Pancreas (tissue), 10 donors: Measurements from ENCODE around the gene PWP2. TPM values are rescaled to one million over a fixed set of nuclear protein-coding genes. Genes with fewer than 3 reads are reported as not detected.

Experiments used
- ATAC-seq, 4 donors: fragments of 200-7000 bp; cut with Tn5 transposase; one replicate each; pipeline versions ENCODE4 v1.8.0 to v1.9.1; 2020; ENCODE audit warnings: mild to moderate bottlenecking in 4 of 4, moderate library complexity in 4 of 4
- DNase-seq, 6 donors: peaks; one replicate each; pipeline ENCODE4 v3.0.0-alpha.2; 2020
- FAIRE-seq: peaks from 2 replicates; lab custom pipeline; 2012; peaks lifted over from hg19 to GRCh38; lab: Jason Lieb, UNC
- H3K27ac ChIP-seq, 4 donors: fragments of 200-600 bp; sonication (generic); 1 replicate in 3 of 4; 2 replicates in 1 of 4; pipeline versions ENCODE4 v1.5.0 to v1.8.0; 2020
- H3K27me3 ChIP-seq, 4 donors: fragments of 200-600 bp; one replicate each; pipeline ENCODE4 v1.8.0; 2021
- H3K36me3 ChIP-seq, 3 donors: fragments of 200-600 bp; sonication (generic) in 1 of 3; one replicate each; pipeline versions ENCODE4 v1.5.0 to v1.8.0; 2020 to 2021
- H3K4me1 ChIP-seq, 3 donors: fragments of 200-600 bp; one replicate each; pipeline ENCODE4 v1.8.0; 2021
- H3K4me3 ChIP-seq, 4 donors: fragments of 200-600 bp; sonication (generic) in 2 of 4; one replicate each; pipeline versions ENCODE4 v1.5.0 to v1.8.0; 2020 to 2021
- H3K9me3 ChIP-seq, 4 donors: fragments of 200-600 bp; one replicate each; pipeline ENCODE4 v1.8.0; 2021
- CTCF ChIP-seq, 4 donors: fragments of 200-600 bp; sonication (generic) in 3 of 4; IDR thresholded peaks; one replicate each; pipeline versions ENCODE4 v1.5.0 to v1.8.0; 2021; ENCODE audit warnings: antibody characterized with exemption in 4 of 4
- WGBS, 2 donors: extraction: QIAGEN DNeasy Blood & Tissue Kit; methylation state at CpG; one replicate each; pipeline ENCODE4 v1.1.7; 2013; 5-methylcytosine and 5-hydroxymethylcytosine counted together
- intact Hi-C, 3 donors: fragments of 100-400 bp; cut with DNase I; formaldehyde crosslinking; loops; one replicate each; pipeline versions ENCODE4 v1.11.1 to v1.14.2; 2022
- polyA plus RNA-seq, 2 donors: library from polyadenylated mRNA; stranded (reverse); fragments of 200-250 nt; gene quantifications; one replicate each; pipeline ENCODE4 v1.2.3, GENCODE V29; 2013
- total RNA-seq, 6 donors: library from RNA; stranded (reverse); fragmentation: NEBNext Ultra II Directional in 4 of 6; extraction: Animal tissue kit (Norgen Biotek cat#: 25700) in 4 of 6; gene quantifications; one replicate each; pipeline versions ENCODE4 v1.2.1 to v1.2.4, GENCODE V29; 2021 to 2023
- donor health status: healthy with polysubstance abuse.
- donor health status: DM: no; HTN: no; CAD: no; lungs with moderate emphysema.
- donor health status: DM: no; HTN: no; CAD: no.
- donor health status: control.
- donor health status: control.
- donor health status: Bipolar disorder and iron deficiency.
- donor health status: DM: yes; HTN: yes; CAD: no.
- donor health status: DM: no; HTN: no; CAD: no.
- donor health status: DM: no; HTN: no; CAD: no.
- donor health status: DM: yes; HTN: yes; CAD: no.

PWP2 gene
- total and polyA plus RNA-seq, 8 donors: 0.87 to 10.5 (median 2.9) TPM

DNA sequence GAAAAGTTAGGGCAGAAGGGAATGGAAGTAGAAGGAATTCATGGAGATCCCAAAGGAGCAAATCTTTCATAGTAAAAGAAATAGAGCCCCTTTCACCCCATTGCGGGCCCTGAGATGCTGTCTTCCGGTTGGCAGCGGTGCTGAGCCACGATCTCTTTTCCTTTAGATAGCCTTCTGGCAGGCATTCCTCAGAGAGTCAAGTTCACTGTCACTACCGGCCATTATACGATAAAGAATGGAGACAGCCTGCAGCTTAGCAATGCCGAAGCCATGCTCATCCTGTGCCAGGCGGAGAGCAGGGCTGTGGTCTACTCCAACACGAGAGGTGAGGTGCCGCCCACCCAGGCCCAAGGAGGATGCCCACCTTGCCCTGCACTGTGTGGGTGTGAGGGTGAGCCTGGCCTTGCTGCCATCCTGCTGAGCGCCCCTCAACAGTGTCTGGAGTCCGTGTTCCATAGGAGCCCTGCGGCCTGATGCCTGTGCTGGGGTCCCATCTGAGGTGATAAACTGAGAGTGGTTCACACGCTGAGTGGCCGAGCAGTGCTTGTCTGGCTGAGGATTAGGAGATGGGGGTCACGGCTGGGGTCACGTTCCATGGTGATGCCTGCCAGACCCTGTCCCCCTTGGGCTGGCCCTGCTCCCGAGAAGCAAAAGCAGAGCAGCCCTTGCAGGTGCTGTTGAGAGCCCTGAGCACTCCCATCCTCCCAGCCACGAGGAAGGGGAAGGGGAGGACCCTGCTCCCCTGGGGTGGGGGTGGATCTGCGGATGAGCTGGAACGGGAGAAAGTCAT lies 20.4 kb upstream of the PWP2 start:
- no peak for TF ChIP-seq CTCF (IDR thresholded peaks at IDR 0.05)
- DNase-seq (peak in 1 of 6 donors; percentile 47), ATAC-seq (no peak), FAIRE-seq (no peak)
- no peaks in the 10 kb centered on the region for H3K9me3 ChIP-seq
- H3K27me3 ChIP-seq: no peaks in the 10 kb centered on the region
- no peak overlapping the region for H3K27ac ChIP-seq
- H3K36me3 ChIP-seq: peaks cover 0 to 37% (median 6%) of the 10 kb centered on the region in 3 donors
- H3K4me3 ChIP-seq: no peak overlapping the region
- intact Hi-C loops: no loop called here
- H3K4me1 ChIP-seq: peaks cover 0 to 3% (median 0%) of the 10 kb centered on the region in 3 donors
- WGBS, 2 donors: 90 to 96% methylated on average over 21 of the region's 21 CpGs

- TF ChIP-seq CTCF (IDR thresholded peaks at IDR 0.05): no peak
- FAIRE-seq (no peak), DNase-seq (peak in 1 of 6 donors; percentile 48), ATAC-seq (no peak)
- Histone ChIP-seq H3K36me3 (peaks cover 0 to 41% (median 6%) of the 10 kb centered on the region in 3 donors), H3K4me1 (peaks cover 0 to 3% (median 0%) of the 10 kb centered on the region in 3 donors), H3K27ac (peak overlapping the region in 1 of 4 donors; percentile 12), H3K9me3 (no peaks in the 10 kb centered on the region), H3K27me3 (no peaks in the 10 kb centered on the region), H3K4me3 (no peak overlapping the region)
- WGBS, 2 donors: 93% methylated on average over 33 of the region's 33 CpGs
- intact Hi-C loops: no loop called here
Measured at GRCh38 chr21:44087426-44088400, 19.5 kb upstream of the PWP2 start.

DNA sequence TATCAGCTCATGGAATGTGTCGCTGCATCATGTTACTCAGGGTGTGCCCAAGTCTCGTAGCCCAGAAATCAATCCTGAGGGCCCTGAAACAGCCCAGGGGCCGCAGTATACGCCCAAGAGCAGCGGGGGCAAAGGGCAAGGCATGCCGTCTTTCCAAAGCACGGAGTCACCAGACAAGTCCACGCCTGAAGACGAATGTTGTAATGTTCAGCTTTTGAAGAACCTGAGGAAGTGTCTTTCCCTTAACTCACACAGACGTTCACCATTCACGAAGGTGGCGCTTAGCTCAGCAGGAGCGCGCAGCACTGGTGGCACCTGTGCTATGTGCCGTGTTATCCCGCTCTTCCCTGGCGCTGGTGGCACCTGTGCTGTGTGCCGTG lies 18.8 kb upstream of the PWP2 start:
- FAIRE-seq (no peak), DNase-seq (no peak), ATAC-seq (no peak)
- Histone ChIP-seq H3K27me3 (no peaks in the 10 kb centered on the region), H3K27ac (peak overlapping the region in 3 of 4 donors; percentile 12 to 24 (median 17)), H3K4me3 (no peak overlapping the region), H3K36me3 (peaks cover 0 to 41% (median 6%) of the 10 kb centered on the region in 3 donors), H3K9me3 (no peaks in the 10 kb centered on the region), H3K4me1 (peaks cover 0 to 3% (median 0%) of the 10 kb centered on the region in 3 donors)
- WGBS, 2 donors: 85 to 91% methylated on average over 18 of the region's 18 CpGs
- TF ChIP-seq CTCF (IDR thresholded peaks at IDR 0.05): no peak
- intact Hi-C loops: no loop called here

- ATAC-seq: peak; percentile 54 to 73 (median 65)
- no peak overlapping the region for H3K4me3 ChIP-seq
- FAIRE-seq: no peak
- H3K9me3 ChIP-seq: no peaks in the 10 kb centered on the region
- peak in 1 of 6 donors; percentile 43 for DNase-seq
- WGBS, 2 donors: 59 to 65% methylated on average over 30 of the region's 30 CpGs
- H3K27ac ChIP-seq: peak overlapping the region in 3 of 4 donors; percentile 12 to 39 (median 17)
- no peak for TF ChIP-seq CTCF (IDR thresholded peaks at IDR 0.05)
- peaks cover 0 to 3% (median 0%) of the 10 kb centered on the region in 3 donors for H3K4me1 ChIP-seq
- no peaks in the 10 kb centered on the region for H3K27me3 ChIP-seq
- peaks cover 0 to 39% (median 6%) of the 10 kb centered on the region in 3 donors for H3K36me3 ChIP-seq
- intact Hi-C loops: no loop called here
Measured at GRCh38 chr21:44089001-44089911, 17.9 kb upstream of the PWP2 start.
